ENCODE results near the gene RAB31.
"Not testable (repeated sequence)": the region's sequence is repeated elsewhere in the genome, so short reads cannot be mapped to it uniquely, and the experiment has no call there.

The RAB31 gene

GRCh38 chr18:9764011-9764481 is 55.9 kb downstream of the RAB31 start:
- no peak for DNase-seq

- no peak for DNase-seq
Measured at GRCh38 chr18:9765501-9765900, 57.4 kb downstream of the RAB31 start.

DNA sequence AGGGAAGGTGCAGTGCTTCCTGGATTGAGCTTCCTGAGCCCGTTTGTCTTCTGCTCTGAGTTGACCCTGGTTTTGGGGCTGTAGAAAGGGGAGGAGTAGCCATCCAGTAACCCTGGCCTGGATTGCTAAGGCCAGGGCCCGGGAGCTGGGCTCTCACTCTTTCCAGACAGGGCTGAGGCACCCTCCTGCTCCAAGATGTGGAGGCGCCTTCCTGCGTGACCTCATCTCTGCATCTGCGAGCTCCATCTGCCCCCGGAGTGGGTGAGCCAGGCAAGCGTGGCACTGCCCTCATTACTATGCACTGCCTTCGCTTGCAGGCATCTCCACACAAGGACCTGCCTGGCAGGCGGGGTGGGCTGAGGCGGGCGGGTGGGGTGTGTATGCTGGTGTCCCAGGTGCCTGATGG is 58.0 kb downstream of the RAB31 start:
- DNase-seq, result no peak

- no peak for DNase-seq
Measured at GRCh38 chr18:9766740-9767139, 58.6 kb downstream of the RAB31 start.

DNA sequence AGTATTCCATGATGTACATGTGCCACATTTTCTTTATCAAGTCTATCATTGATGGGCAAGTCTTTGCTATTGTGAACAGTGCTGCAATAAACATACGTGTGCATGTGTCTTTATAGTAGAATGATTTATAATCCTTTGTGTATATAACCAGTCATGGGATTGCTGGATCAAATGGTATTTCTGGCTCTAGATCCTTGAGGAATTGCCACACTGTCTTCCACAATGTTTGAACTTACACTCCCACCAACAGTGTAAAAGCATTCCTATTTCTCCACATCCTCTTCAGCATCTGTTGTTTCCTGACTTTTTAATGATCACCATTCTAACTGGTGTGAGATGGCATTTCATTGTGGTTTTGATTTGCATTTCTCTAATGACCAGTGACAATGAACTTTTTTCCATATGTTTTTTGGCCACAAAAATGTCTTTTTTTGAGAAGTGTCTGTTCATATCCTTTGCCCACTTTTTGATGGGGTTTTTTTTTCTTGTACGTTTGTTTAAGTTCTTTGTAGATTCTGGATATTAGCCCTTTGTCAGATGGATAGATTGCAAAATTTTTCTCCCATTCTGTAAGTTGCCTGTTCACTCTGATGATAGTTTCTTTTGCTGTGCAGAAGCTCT is 60.1 kb downstream of the RAB31 start:
- not testable (repeated sequence) for DNase-seq

DNA sequence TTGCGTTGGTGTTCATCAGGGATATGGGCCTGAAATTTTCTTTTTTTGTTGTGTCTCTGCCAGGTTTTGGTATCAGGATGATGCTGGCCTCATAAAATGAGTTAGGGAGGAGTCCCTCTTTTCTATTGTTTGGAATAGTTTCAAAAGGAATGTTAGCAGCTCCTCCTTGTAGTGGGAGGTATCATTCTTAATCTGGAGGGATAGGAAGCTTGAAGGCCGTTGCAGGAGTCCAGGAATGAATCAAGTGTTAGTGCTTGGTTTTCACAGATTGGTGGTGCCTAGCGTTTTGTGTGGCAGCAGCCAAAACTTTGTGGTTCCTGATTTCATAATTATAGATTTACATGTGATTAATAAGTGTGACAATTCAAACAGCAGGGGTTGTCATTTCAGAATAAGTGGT is 62.0 kb downstream of the RAB31 start:
- DNase-seq, result not testable (repeated sequence)

DNA sequence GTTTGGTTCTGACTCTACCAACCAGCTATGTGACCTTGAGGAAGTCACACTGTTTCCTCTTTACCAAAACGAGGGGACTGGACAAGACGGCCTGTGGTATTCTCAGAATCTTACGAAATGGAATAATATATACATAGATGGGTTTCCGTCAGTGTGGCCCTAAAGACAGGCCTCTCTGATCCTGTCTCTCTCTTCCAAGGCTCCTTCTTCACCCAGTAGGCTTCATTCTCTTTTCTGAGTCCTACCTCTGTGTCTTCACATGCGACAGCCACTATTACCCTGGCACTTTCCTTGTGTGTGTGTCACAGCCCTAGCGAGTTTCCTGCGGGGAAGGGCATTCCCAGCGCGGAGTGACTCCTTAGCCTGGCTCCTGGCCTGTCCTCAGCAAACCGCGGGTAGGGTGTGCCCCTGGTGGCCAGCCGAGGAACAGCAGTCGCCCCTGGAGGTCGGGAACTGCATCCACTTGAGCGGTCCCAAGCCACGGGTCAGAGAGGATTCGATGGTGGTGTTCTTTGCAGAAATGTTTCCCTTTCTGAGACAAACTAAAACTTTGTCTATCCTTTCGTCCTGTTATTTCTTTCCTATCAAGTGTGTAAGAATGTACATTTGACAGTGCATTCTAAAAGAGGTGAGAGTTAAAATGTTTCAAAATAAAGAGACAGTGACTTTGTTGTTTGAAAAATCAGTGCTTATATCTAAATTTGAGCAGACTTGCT is 63.3 kb downstream of the RAB31 start:
- peak; percentile 40 for DNase-seq

- DNase-seq, result no peak
Measured at GRCh38 chr18:9771977-9772660, 64.0 kb downstream of the RAB31 start.

DNA sequence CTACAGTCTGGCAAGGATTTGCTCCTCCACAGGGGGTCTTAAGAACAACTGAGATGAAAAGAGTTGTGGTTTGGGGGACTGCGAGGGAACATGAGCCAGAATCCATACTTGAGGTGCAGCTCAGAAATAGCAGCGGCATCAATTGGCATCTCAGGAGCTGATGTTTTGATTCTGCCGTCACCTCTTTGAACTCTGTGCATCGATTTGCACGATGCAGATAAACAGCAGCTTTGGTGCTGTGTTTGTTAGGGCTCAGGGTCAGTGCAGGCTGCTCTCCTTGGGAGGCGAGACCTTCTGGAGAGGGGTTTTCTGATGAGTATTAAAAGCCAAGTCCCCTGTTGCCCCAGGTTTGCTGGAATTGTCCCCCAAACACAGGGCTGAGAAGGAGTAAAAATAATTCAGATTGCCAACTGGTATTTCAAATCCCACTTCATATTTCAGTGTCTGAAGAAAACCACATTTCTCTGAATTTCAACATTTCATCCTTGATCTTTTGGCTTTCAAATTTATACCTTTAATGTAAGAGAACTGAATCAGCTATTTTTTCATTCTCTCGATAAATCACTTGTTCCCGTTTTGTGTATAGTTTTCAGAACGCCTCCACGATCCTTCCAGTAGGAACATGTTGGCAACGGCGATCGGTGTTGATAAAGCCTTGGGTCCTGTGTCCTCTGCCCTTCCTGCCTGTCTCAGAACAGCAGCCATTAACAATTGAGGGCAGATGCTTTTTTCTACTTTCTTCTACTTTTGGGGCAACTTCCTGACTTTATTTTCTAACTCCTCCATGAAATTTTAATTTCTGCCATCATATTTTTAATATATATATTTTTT is 65.0 kb downstream of the RAB31 start:
- no peak for DNase-seq

- DNase-seq, result no peak
Measured at GRCh38 chr18:9774150-9774549, 66.0 kb downstream of the RAB31 start.

GRCh38 chr18:9775178-9775577 is 67.1 kb downstream of the RAB31 start:
- no peak for DNase-seq

- DNase-seq, result no peak
Measured at GRCh38 chr18:9779630-9780029, 71.5 kb downstream of the RAB31 start.

DNA sequence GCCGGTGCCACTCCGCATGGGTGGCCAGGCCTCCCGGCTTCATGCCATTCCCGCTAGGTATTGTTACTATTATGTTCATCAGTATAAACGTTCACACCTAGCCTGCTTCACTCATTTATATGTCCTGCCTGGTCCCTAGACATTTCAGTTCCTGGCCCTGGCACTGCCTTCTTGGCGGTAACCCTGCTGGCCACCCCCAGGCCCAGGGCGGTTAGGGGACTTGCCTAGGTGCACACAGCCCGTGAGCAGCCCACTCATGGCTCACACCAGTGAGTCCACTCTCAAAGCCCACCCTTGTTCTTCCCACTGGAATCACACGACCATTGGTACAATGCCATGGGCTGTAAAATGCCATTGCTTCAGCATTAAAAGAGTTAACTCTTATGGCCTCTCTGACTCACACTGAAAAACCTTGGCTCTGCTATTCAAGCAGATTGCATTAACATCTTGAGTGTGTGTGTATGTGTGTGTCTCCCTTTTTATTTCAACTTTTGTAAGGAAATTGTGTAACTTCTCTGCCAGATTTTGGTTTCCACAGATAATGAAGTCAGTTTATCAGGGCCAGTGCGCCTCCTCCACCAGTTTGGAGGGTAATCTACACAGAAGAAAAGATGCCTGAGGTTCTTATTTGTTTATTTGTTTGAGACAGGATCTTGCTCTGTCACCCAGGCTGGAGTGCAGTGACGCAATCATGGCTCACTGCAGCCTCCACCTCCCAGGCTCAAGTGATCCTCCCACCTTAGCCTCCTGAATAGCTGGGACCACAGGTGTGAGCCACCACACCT is 74.2 kb downstream of the RAB31 start:
- DNase-seq, result no peak

DNA sequence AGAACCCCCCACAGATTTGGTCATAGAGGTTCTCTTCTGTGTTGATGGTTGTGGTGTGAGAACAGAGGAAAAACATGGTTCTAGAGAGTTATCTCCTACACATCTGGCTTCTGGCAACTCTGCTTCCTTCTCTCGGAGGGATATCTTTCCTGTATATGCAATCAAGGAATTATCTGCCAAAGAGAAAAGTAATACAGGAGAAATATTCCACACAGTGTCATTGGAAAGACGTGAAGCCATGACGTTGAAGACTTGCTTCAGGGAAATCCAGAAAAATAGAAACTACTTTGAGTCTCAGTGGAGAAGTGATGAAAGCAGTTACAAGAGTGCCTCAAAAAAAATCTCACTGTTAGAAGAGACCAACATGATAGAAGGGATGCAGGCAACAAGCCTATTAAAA is 78.5 kb downstream of the RAB31 start:
- no peak for DNase-seq

- DNase-seq, result no peak
Measured at GRCh38 chr18:9787036-9787435, 78.9 kb downstream of the RAB31 start.

DNA sequence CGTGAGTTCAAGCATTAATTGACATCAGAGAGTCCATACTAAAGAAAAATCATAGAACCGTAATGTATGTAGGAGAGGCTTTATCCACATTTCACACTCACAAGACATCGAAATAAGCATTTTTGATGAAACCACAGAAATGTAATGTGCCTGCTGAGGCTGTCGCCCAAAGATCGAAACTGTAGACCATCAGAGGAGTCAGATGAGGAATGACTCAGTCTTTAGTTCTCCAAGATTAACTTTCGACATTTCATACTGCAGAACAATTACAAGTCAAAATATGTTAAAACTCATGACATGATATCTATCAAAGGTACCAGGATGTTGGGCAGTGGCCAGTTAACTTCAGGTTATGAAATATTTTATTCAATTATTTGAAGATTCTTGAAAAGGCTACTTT is 79.6 kb downstream of the RAB31 start:
- DNase-seq, result no peak

DNA sequence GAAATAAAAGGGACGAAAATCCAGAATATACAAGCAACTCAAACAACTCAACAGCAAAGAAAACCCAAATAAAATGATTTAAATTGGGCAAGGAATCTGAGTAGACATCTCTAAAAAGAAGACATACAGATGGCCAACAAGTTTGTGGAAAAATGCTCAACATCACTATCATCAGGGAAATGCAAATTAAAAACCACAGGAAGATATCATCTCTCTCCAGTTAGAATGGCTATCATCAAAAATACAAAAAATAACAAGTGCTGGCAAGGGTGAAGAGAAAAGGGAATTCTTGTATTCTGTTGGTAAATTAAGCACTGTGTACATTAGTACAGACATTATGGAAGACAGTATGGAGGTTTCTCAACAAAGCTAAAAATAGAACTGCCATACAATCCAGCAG is 80.0 kb downstream of the RAB31 start:
- DNase-seq, result no peak

DNA sequence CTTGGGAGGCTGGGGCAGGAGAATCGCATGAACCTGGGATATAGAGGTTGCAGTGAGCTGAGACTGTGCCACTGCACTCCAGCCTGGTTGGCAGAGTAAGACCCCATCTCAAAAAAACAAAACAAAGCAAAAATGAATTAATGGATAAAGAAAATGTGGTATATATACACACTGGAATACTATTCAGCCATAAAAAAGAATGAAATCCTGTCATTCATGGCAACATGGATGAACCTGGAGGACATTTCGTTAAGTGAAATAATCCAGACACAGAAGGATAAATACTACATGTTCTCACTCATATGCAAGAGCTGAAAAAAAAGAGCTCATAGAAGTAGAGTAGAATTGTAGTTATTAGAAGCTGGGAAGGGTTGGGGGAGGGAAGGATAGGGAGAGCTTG is 80.8 kb downstream of the RAB31 start:
- no peak for DNase-seq

DNA sequence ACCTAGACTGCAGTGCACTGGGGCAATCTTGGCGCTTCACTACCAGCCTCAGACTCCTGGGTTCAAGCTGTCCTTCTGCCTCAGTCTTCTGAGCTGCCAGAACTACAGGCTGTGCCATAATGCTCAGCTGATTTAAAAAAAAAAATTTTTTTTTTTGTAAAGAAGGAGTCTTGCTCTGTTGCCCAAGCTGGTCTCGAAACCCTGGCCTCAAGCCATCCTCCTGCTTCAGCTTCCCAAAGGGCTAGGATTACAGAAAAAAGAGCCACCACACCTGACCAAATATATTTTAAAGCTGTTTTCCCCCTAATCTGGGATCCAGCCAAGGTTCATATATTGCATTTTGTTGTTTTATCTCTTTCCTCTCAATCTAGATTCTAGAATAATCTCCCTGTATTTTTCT is 82.2 kb downstream of the RAB31 start:
- no peak for DNase-seq

DNA sequence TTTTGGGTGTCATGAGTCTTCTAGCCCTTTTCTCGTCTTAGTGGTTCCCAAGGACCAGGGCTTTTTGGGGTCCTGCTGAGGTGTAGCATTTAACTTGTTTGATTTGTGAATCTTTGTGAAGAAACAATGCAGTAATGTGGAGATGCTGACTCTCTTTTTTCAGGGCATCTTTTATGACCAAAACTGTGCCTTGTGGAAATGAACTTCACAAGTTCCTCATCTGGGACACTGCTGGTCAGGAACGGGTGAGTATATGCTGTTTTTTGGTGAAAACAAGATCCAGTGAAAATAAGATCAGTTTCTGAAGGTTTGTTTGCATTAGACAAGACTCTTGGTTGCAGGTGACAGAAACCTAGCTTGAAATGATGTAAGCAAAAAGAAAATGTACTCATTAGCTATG is 83.9 kb downstream of the RAB31 start:
- DNase-seq, result no peak

GRCh38 chr18:9792565-9793245 is 84.6 kb downstream of the RAB31 start:
- DNase-seq, result no peak

- DNase-seq, result no peak
Measured at GRCh38 chr18:9796011-9796410, 87.9 kb downstream of the RAB31 start.
